Neutrophil (primary cell): ENCODE measurements around the gene PPIE.
"Not testable (repeated sequence)": the region's sequence is repeated elsewhere in the genome, so short reads cannot be mapped to it uniquely, and the experiment has no call there.

Experiments
- H3K27ac ChIP-seq: fragments of 200-600 bp; sonication (generic); 2 replicates; pipeline ENCODE4 v1.5.1; 2016; ENCODE audit warnings: mild to moderate bottlenecking, moderate library complexity
- H3K27me3 ChIP-seq: fragments of 200-600 bp; sonication (generic); 2 replicates; pipeline ENCODE4 v1.6.0; 2016; ENCODE audit warnings: mild to moderate bottlenecking
- H3K36me3 ChIP-seq: fragments of 200-600 bp; sonication (generic); 2 replicates; pipeline ENCODE4 v1.5.1; 2017
- H3K4me1 ChIP-seq, 2 experiments: fragments of 200-600 bp in 1 of 2; sonication (generic) in 1 of 2; 1 replicate in 1 of 2; 2 replicates in 1 of 2; pipeline versions ENCODE4 v1.5.1 to v1.6.1; 2013 to 2016; ENCODE audit warnings: low read depth in 1 of 2, low read length in 1 of 2, mild to moderate bottlenecking in 1 of 2, moderate library complexity in 1 of 2; ENCODE audit not compliant: control insufficient read depth in 1 of 2, insufficient read depth in 1 of 2
- H3K4me3 ChIP-seq, 2 experiments: fragments of 200-600 bp in 1 of 2; sonication (generic) in 1 of 2; 1 replicate in 1 of 2; 2 replicates in 1 of 2; pipeline ENCODE4 v1.5.1; 2013 to 2016; ENCODE audit warnings: low read depth in 1 of 2, low read length in 1 of 2, mild to moderate bottlenecking in 1 of 2, moderate library complexity in 1 of 2
- H3K9me3 ChIP-seq: fragments of 200-600 bp; sonication (generic); 2 replicates; pipeline ENCODE4 v1.5.1; 2016
- CTCF ChIP-seq: fragments of 200-600 bp; sonication (generic); IDR thresholded peaks from 2 replicates; pipeline ENCODE4 v1.5.1; 2016; ENCODE audit warnings: antibody characterized with exemption

PPIE gene

GRCh38 chr1:39759436-39759726 lies 20.7 kb downstream of the PPIE start:
- no peaks in the 10 kb centered on the region for H3K4me1 ChIP-seq
- H3K27ac ChIP-seq: no peak overlapping the region
- H3K27me3 ChIP-seq: no peaks in the 10 kb centered on the region
- H3K4me3 ChIP-seq: no peak overlapping the region
- no peak for TF ChIP-seq CTCF
- no peaks in the 10 kb centered on the region for H3K9me3 ChIP-seq
- H3K36me3 ChIP-seq: peaks cover 50% of the 10 kb centered on the region

GRCh38 chr1:39760074-39761008 lies 21.7 kb downstream of the PPIE start:
- Histone ChIP-seq H3K27ac (no peak overlapping the region), H3K27me3 (no peaks in the 10 kb centered on the region), H3K36me3 (peaks cover 40% of the 10 kb centered on the region), H3K4me1 (no peaks in the 10 kb centered on the region), H3K4me3 (no peak overlapping the region), H3K9me3 (no peaks in the 10 kb centered on the region)
- TF ChIP-seq CTCF: no peak

- TF ChIP-seq CTCF: no peak
- Histone ChIP-seq H3K36me3 (peaks cover 34% of the 10 kb centered on the region), H3K27me3 (no peaks in the 10 kb centered on the region), H3K27ac (no peak overlapping the region), H3K4me1 (no peaks in the 10 kb centered on the region), H3K4me3 (no peak overlapping the region), H3K9me3 (no peaks in the 10 kb centered on the region)
These were observed 22.3 kb downstream of the PPIE start for GRCh38 chr1:39761016-39761415.

- no peak overlapping the region for H3K27ac ChIP-seq
- H3K36me3 ChIP-seq: peaks cover 27% of the 10 kb centered on the region
- no peak overlapping the region for H3K4me3 ChIP-seq
- no peaks in the 10 kb centered on the region for H3K27me3 ChIP-seq
- no peaks in the 10 kb centered on the region for H3K4me1 ChIP-seq
- no peak for TF ChIP-seq CTCF
- no peaks in the 10 kb centered on the region for H3K9me3 ChIP-seq
These were observed 23.0 kb downstream of the PPIE start for GRCh38 chr1:39761557-39762260.

- Histone ChIP-seq H3K9me3 (no peaks in the 10 kb centered on the region), H3K27ac (no peak overlapping the region), H3K36me3 (peaks cover 15% of the 10 kb centered on the region), H3K4me1 (no peaks in the 10 kb centered on the region), H3K27me3 (no peaks in the 10 kb centered on the region), H3K4me3 (no peak overlapping the region)
- no peak for TF ChIP-seq CTCF
These were observed 24.2 kb downstream of the PPIE start for GRCh38 chr1:39762550-39763540.

GRCh38 chr1:39763619-39764374 lies 25.1 kb downstream of the PPIE start:
- not testable (repeated sequence) for H3K4me3 ChIP-seq, H3K27ac ChIP-seq, H3K9me3 ChIP-seq, H3K36me3 ChIP-seq, H3K4me1 ChIP-seq, H3K27me3 ChIP-seq

GRCh38 chr1:39764512-39764911 lies 25.8 kb downstream of the PPIE start:
- H3K4me3 ChIP-seq, H3K4me1 ChIP-seq, H3K27me3 ChIP-seq, H3K27ac ChIP-seq, H3K9me3 ChIP-seq, H3K36me3 ChIP-seq: not testable (repeated sequence)
